ES-I3 (cell line): Measurements from ENCODE around the gene ILF3.
"Not testable (repeated sequence)": the region's sequence is repeated elsewhere in the genome, so short reads cannot be mapped to it uniquely, and the experiment has no call there.

Experiments used
- H3K36me3 ChIP-seq: 2 replicates; pipeline ENCODE4 v1.6.1; 2013; ENCODE audit warnings: mild to moderate bottlenecking, low read length, control low read depth, moderate library complexity; ENCODE audit not compliant: insufficient read depth
- H3K4me1 ChIP-seq: 2 replicates; pipeline ENCODE4 v1.6.1; 2013; ENCODE audit warnings: mild to moderate bottlenecking, control low read depth, low read length; ENCODE audit not compliant: insufficient read depth
- H3K9ac ChIP-seq: 2 replicates; pipeline ENCODE4 v1.6.1; 2013; ENCODE audit warnings: low read depth, mild to moderate bottlenecking, low read length, moderate library complexity
- H3K9me3 ChIP-seq: 2 replicates; pipeline ENCODE4 v1.6.1; 2013; ENCODE audit warnings: mild to moderate bottlenecking, low read length, moderate library complexity; ENCODE audit not compliant: control insufficient read depth, insufficient read depth

Gene ILF3

GRCh38 chr19:10651851-10652250 is 2.3 kb upstream of the ILF3 start:
- Histone ChIP-seq H3K4me1 (no peaks in the 10 kb centered on the region; the same call in 1 of the 2 replicates), H3K36me3 (0 out of 2 replicates have a peak, but pooled peaks cover 6% of the 10 kb centered on the region), H3K9me3 (no peaks in the 10 kb centered on the region), H3K9ac (no peak overlapping the region)

GRCh38 chr19:10653482-10653731 is 739 bp upstream of the ILF3 start:
- H3K36me3 ChIP-seq = peaks cover 12% of the 10 kb centered on the region; the same call in 1 of the 2 replicates
- H3K9ac ChIP-seq = peak overlapping the region; percentile 90
- no peaks in the 10 kb centered on the region; the same call in 1 of the 2 replicates for H3K4me1 ChIP-seq
- H3K9me3 ChIP-seq = no peaks in the 10 kb centered on the region

GRCh38 chr19:10654610-10655456 is 687 bp downstream of the ILF3 start:
- Histone ChIP-seq H3K36me3 (peaks cover 12% of the 10 kb centered on the region; the same call in 1 of the 2 replicates), H3K9ac (peak overlapping the region; percentile 98), H3K4me1 (peaks cover 3% of the 10 kb centered on the region; the same call in 1 of the 2 replicates), H3K9me3 (no peaks in the 10 kb centered on the region)

GRCh38 chr19:10655457-10656312 is 1.5 kb downstream of the ILF3 start:
- peaks cover 17% of the 10 kb centered on the region for H3K36me3 ChIP-seq
- peak overlapping the region; percentile 98 for H3K9ac ChIP-seq
- peaks cover 3% of the 10 kb centered on the region; the same call in 1 of the 2 replicates for H3K4me1 ChIP-seq
- H3K9me3 ChIP-seq = no peaks in the 10 kb centered on the region

- H3K9ac ChIP-seq = no peak overlapping the region
- H3K4me1 ChIP-seq = peaks cover 3% of the 10 kb centered on the region; the same call in 1 of the 2 replicates
- H3K36me3 ChIP-seq = peaks cover 14% of the 10 kb centered on the region
- H3K9me3 ChIP-seq = no peaks in the 10 kb centered on the region
Observed at GRCh38 chr19:10660346-10660745, 6.2 kb downstream of the ILF3 start.

- Histone ChIP-seq H3K9ac (no peak overlapping the region), H3K36me3 (peaks cover 11% of the 10 kb centered on the region), H3K9me3 (no peaks in the 10 kb centered on the region), H3K4me1 (0 out of 2 replicates have a peak, but pooled peaks cover 3% of the 10 kb centered on the region)
Observed at GRCh38 chr19:10661946-10662345, 7.8 kb downstream of the ILF3 start.

GRCh38 chr19:10662384-10663251 is 8.5 kb downstream of the ILF3 start:
- Histone ChIP-seq H3K4me1 (0 out of 2 replicates have a peak, but pooled peaks cover 3% of the 10 kb centered on the region), H3K36me3 (peaks cover 8% of the 10 kb centered on the region), H3K9ac (no peak overlapping the region), H3K9me3 (no peaks in the 10 kb centered on the region)

GRCh38 chr19:10663252-10663563 is 9.1 kb downstream of the ILF3 start:
- not testable (repeated sequence) for H3K9me3 ChIP-seq, H3K9ac ChIP-seq, H3K36me3 ChIP-seq, H3K4me1 ChIP-seq

- Histone ChIP-seq H3K36me3 (peaks cover 23% of the 10 kb centered on the region), H3K4me1 (no peaks in the 10 kb centered on the region), H3K9me3 (no peaks in the 10 kb centered on the region), H3K9ac (no peak overlapping the region)
Observed at GRCh38 chr19:10667867-10668266, 13.7 kb downstream of the ILF3 start.

GRCh38 chr19:10669246-10669645 is 15.1 kb downstream of the ILF3 start:
- H3K36me3 ChIP-seq = peaks cover 31% of the 10 kb centered on the region

GRCh38 chr19:10670182-10670581 is 16.0 kb downstream of the ILF3 start:
- Histone ChIP-seq H3K9me3 (no peaks in the 10 kb centered on the region), H3K36me3 (peaks cover 35% of the 10 kb centered on the region), H3K4me1 (no peaks in the 10 kb centered on the region), H3K9ac (no peak overlapping the region)

More at GRCh38 chr19:10669246-10669645, 15.1 kb downstream of the ILF3 start:
- Histone ChIP-seq H3K9me3 (no peaks in the 10 kb centered on the region), H3K4me1 (no peaks in the 10 kb centered on the region), H3K9ac (no peak overlapping the region)

GRCh38 chr19:10670876-10671804 is 17.0 kb downstream of the ILF3 start:
- peaks cover 42% of the 10 kb centered on the region for H3K36me3 ChIP-seq
- H3K9me3 ChIP-seq = no peaks in the 10 kb centered on the region
- H3K9ac ChIP-seq = no peak overlapping the region
- no peaks in the 10 kb centered on the region for H3K4me1 ChIP-seq

GRCh38 chr19:10671922-10672321 is 17.8 kb downstream of the ILF3 start:
- H3K36me3 ChIP-seq = peaks cover 45% of the 10 kb centered on the region
- not testable (repeated sequence) for H3K9ac ChIP-seq, H3K9me3 ChIP-seq, H3K4me1 ChIP-seq
